GM12872 (cell line): Measurements from ENCODE around the gene NHSL2.

Experiments used
- TF ChIP-seq, protein P1 (sequence below): IDR thresholded peaks from 3 replicates; pipeline ENCODE4 v1.5.1; 2011; ENCODE audit warnings: low read depth, mild to moderate bottlenecking, low read length, moderate library complexity; ENCODE audit not compliant: insufficient read depth

Gene NHSL2

DNA sequence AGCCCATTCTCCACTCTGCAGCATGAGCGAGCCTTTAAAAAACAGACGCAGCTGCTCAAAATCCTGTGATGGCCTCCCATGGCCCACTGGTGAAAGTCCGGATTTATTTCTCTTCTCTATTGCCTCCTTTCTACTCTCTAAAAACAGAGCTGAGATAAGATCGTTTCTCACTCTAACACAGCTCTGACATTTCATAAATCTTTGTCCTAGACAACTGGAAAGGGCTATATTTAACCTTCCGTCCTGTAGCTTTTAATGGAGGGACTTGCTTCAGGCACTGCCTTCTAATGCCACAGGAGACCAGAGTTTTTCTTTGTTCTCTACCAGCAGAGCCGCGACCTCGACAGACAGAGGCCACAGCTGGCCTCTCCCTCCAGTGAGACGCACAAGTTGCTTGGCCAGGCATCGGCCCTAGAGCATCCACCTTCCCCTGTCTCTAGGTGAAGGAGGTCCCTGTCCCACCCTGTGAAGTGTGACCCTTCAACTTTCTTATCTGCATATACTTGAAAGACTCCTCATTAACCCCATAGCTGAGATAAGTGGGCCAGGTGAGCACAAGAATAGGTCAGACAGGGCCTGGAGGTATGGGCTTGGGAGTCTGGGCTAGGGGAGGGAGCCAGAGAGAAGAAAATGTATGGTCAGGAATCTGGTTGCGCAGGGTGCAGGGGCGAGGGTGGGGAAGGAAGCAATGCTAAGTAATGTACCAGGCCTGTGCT is 171.1 kb downstream of the NHSL2 start:
- TF ChIP-seq, protein P1, sequence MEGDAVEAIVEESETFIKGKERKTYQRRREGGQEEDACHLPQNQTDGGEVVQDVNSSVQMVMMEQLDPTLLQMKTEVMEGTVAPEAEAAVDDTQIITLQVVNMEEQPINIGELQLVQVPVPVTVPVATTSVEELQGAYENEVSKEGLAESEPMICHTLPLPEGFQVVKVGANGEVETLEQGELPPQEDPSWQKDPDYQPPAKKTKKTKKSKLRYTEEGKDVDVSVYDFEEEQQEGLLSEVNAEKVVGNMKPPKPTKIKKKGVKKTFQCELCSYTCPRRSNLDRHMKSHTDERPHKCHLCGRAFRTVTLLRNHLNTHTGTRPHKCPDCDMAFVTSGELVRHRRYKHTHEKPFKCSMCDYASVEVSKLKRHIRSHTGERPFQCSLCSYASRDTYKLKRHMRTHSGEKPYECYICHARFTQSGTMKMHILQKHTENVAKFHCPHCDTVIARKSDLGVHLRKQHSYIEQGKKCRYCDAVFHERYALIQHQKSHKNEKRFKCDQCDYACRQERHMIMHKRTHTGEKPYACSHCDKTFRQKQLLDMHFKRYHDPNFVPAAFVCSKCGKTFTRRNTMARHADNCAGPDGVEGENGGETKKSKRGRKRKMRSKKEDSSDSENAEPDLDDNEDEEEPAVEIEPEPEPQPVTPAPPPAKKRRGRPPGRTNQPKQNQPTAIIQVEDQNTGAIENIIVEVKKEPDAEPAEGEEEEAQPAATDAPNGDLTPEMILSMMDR, result no peak

DNA sequence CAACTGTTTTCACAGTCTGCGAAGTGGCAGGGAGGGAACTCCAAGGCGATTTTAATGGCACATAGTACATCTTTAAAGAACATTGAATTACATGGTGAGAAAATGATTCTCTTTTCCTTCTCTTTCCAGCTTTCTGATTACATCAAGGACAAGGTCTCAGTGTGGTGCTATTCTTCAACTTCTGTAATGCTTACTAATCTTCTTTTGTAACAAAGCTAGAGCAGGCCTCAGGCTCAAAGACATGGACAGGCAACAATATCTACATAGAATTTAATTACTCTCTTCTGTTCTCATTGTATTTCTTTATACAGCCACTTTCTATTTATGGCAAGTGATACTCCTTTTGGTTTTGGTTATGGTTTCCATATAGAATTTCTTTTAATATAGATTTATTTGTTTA is 172.6 kb downstream of the NHSL2 start:
- TF ChIP-seq, protein P1, result no peak

DNA sequence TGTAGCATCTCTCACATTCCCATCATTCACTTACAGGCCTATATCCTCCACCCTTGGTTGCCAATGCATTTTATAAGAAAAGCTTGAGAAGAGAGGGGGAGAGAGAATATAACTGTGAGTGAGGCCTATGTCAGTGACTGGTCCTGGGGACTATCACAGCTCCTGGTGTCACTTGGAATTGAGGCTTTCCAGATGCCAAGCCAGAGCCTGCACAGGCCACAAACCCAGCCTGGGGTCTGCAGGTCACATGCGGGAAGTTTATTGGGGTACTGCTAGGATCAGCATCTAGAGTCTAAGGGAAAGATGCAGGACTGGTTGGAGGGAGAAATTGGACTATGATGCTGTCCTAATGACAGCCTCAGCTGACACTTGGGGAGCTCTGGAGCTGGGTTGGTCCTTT is 173.5 kb downstream of the NHSL2 start:
- TF ChIP-seq, protein P1, result no peak

DNA sequence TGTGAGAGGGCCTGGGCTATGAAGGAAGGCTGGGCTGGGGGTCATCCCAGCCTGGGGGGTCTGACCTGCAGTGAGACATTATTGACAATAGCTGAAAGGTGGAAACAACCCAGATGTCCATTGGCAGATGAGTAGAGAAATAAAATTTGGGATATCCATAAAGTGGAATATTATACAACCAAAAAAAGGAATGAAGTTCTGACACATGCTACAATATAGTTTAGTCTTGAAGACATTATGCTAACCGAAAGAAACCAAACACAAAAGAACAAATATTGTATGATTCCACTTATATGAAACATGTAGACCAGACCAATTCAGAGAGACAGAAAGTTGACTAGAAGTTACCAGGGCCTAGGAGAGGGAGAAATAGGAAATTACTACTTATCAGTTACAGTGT is 176.3 kb downstream of the NHSL2 start:
- TF ChIP-seq, protein P1, result no peak

DNA sequence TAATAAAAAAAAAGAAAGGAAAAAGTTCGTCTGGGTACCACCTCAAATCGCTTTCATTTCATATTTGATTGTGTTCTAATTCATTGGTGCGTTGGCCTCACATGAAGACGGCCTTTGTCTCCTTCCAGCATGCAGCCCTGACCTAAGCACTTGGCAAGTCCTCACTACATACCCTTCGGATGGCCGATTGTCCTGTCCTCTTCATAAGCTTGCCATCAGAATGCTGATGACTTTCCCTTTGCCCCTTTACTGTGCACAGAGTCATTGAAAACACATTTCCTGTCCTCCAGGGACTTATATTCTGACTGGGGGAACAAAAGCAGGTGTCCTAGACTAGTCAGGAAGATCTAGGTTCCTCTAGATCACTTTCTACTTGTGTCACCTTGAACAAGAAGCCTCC is 178.1 kb downstream of the NHSL2 start:
- TF ChIP-seq, protein P1, result no peak

DNA sequence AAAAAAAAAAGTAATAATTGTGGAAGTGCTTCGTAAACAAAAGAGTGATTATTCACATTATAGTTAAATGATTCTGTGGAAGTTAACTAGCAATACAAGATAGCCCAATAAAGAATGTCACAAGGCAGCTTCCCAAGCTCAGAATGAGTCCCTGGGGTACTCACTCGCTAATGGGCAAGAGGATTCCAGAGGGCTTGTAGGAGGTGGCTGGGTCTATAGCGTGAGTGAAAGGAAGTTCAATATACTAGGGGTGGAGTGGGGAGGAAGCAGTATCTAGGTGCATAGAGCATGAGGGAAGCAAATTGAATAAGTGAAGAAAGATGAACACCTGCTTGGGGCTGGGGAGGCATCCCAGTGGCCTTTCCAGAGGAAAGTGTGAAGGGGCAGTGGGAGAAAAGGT is 178.6 kb downstream of the NHSL2 start:
- TF ChIP-seq, protein P1, result no peak

DNA sequence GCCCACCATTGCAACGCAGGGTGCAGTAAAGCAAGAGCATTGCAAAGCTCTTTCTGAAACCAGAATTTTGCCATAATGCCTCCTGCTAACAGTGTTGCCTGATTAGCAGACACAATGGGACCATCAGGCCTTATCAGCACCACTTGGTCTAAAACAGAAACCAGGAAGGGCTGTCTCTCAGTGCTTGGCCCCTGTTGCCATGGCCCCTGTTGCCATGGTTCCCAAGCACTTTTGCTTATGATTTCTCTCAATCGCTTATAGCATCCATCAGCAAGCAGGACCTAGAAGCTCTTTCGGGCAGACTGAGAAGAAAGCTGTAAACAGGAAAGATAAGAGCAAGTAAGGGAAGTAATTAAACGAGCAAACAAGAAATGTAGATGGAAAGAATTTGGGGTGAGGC is 184.2 kb downstream of the NHSL2 start:
- TF ChIP-seq, protein P1, result no peak
